Smooth muscle cell (in vitro differentiated cells): ENCODE results near the gene RNF32. TPM values are rescaled to one million over a fixed set of nuclear protein-coding genes. Genes with fewer than 3 reads are reported as not detected.
"Not testable (repeated sequence)": the region's sequence is repeated elsewhere in the genome, so short reads cannot be mapped to it uniquely, and the experiment has no call there.

Source experiments
- DNase-seq: peaks from one replicate; lab custom pipeline; 2025; ENCODE audit not compliant: unreplicated experiment; lab: John Stamatoyannopoulos, UW
- H2AFZ ChIP-seq: fragments of 200-600 bp; sonication (generic); 2 replicates; pipeline ENCODE4 v1.6.0; 2016; ENCODE audit warnings: antibody characterized with exemption, low read depth, mild to moderate bottlenecking
- H3F3A ChIP-seq: fragments of 200-600 bp; sonication (generic); 2 replicates; pipeline ENCODE4 v1.6.0; 2017; ENCODE audit warnings: antibody characterized with exemption, low read depth
- H3K27ac ChIP-seq: fragments of 200-600 bp; sonication (generic); 2 replicates; pipeline ENCODE4 v1.5.1; 2016; ENCODE audit warnings: low read depth, mild to moderate bottlenecking
- H3K27me3 ChIP-seq: fragments of 200-600 bp; sonication (generic); 2 replicates; pipeline ENCODE4 v1.6.1; 2016; ENCODE audit warnings: low read depth, mild to moderate bottlenecking
- H3K36me3 ChIP-seq: fragments of 200-600 bp; sonication (generic); 2 replicates; pipeline ENCODE4 v1.5.1; 2016; ENCODE audit warnings: low read depth
- H3K4me1 ChIP-seq: fragments of 200-600 bp; sonication (generic); 2 replicates; pipeline ENCODE4 v1.5.1; 2016; ENCODE audit warnings: low read depth
- H3K4me2 ChIP-seq: fragments of 200-600 bp; sonication (generic); 2 replicates; pipeline ENCODE4 v1.6.0; 2016; ENCODE audit warnings: mild to moderate bottlenecking
- H3K4me3 ChIP-seq: fragments of 200-600 bp; sonication (generic); 2 replicates; pipeline ENCODE4 v1.5.1; 2016; ENCODE audit warnings: mild to moderate bottlenecking
- H3K79me2 ChIP-seq: fragments of 200-600 bp; sonication (generic); 2 replicates; pipeline ENCODE4 v1.6.0; 2016; ENCODE audit warnings: low read depth, mild to moderate bottlenecking
- H3K9ac ChIP-seq: fragments of 200-600 bp; sonication (generic); 2 replicates; pipeline ENCODE4 v1.6.0; 2016; ENCODE audit warnings: low read depth
- H3K9me3 ChIP-seq: fragments of 200-600 bp; sonication (generic); replicated peaks from 2 replicates; pipeline ENCODE4 v1.5.1; 2016; ENCODE audit warnings: low read depth
- H4K20me1 ChIP-seq: fragments of 200-600 bp; sonication (generic); 2 replicates; pipeline ENCODE4 v1.6.0; 2016; ENCODE audit warnings: low read depth
- CTCF ChIP-seq: fragments of 200-600 bp; sonication (generic); IDR thresholded peaks from 2 replicates; pipeline ENCODE4 v1.5.1; 2017; ENCODE audit warnings: borderline replicate concordance, mild to moderate bottlenecking, antibody characterized with exemption; ENCODE audit not compliant: insufficient read depth, poor library complexity, severe bottlenecking
- WGBS: methylation state at CpG from one replicate; pipeline ENCODE4 v1.1.7; 2016; ENCODE audit warnings: low lambda C conversion rate; 5-methylcytosine and 5-hydroxymethylcytosine counted together
- polyA plus RNA-seq: library from polyadenylated mRNA; unstranded; fragments of >200 nt; fragmentation: Nextera tagmentation; extraction: Ambion mirVana; gene quantifications from 2 replicates; pipeline ENCODE4 v1.2.1, GENCODE V29; 2016
- total RNA-seq: library from RNA; depleted of rRNA; stranded (reverse); fragments of >200 nt; gene quantifications from 2 replicates; pipeline ENCODE4 v1.2.3, GENCODE V29; 2014

Gene RNF32
- total and polyA plus RNA-seq, 2 experiments from 2014 or later, result 0.63 to 4.3 TPM

DNA sequence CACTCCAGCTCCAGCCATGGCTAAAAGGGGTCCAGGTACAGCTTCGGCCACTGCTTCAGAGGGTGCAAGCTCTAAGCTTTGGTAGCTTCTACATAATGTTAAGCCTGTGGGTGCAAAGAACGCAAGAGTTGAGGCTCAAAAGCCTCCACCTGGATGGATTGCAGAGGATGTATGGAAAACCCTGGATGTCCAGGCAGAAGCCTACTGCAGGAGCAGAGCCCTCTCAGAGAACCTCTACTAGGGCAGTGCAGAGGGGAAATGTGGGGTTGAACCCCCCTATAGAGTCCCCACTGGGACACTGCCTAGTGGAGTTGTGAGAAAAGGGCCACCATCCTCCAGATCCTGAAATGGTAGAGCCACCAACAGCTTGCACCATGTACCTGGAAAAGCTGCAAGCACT, 10.7 kb upstream of the RNF32 start:
- no peak for TF ChIP-seq CTCF
- Histone ChIP-seq H3K4me1 (no peaks in the 10 kb centered on the region), H3K9me3 (no peaks in the 10 kb centered on the region), H4K20me1 (no peaks in the 10 kb centered on the region), H3K4me3 (no peak overlapping the region), H3K9ac (no peak overlapping the region), H3K27ac (no peak overlapping the region), H3F3A (no peaks in the 10 kb centered on the region), H3K36me3 (no peaks in the 10 kb centered on the region), H3K4me2 (no peak overlapping the region), H3K27me3 (no peaks in the 10 kb centered on the region), H3K79me2 (no peaks in the 10 kb centered on the region), H2AFZ (no peak overlapping the region)
- WGBS, result 94% methylated on average over 2 of the region's 2 CpGs
- no peak for DNase-seq

GRCh38 chr7:156634117-156634516, 6.5 kb upstream of the RNF32 start:
- H3K4me2 ChIP-seq, result no peak overlapping the region
- 89% methylated on average over 3 of the region's 3 CpGs for WGBS
- H3K36me3 ChIP-seq, result no peaks in the 10 kb centered on the region
- no peaks in the 10 kb centered on the region for H3K4me1 ChIP-seq
- no peaks in the 10 kb centered on the region for H3F3A ChIP-seq
- H2AFZ ChIP-seq, result no peak overlapping the region
- peaks cover 10% of the 10 kb centered on the region for H3K79me2 ChIP-seq
- H3K27ac ChIP-seq, result no peak overlapping the region
- no peak overlapping the region for H3K4me3 ChIP-seq
- no peak for TF ChIP-seq CTCF
- H3K9ac ChIP-seq, result no peak overlapping the region
- no peaks in the 10 kb centered on the region for H4K20me1 ChIP-seq
- no peak for DNase-seq
- H3K9me3 ChIP-seq, result no peaks in the 10 kb centered on the region
- no peaks in the 10 kb centered on the region for H3K27me3 ChIP-seq

GRCh38 chr7:156635529-156636385, 4.8 kb upstream of the RNF32 start:
- H3K9ac ChIP-seq, result no peak overlapping the region
- no peaks in the 10 kb centered on the region for H3K9me3 ChIP-seq
- no peaks in the 10 kb centered on the region for H3F3A ChIP-seq
- no peaks in the 10 kb centered on the region for H4K20me1 ChIP-seq
- no peaks in the 10 kb centered on the region for H3K27me3 ChIP-seq
- H3K27ac ChIP-seq, result no peak overlapping the region
- no peak for TF ChIP-seq CTCF
- no peaks in the 10 kb centered on the region for H3K36me3 ChIP-seq
- no peak for DNase-seq
- no peak overlapping the region for H3K4me3 ChIP-seq
- WGBS, result 96% methylated on average over 7 of the region's 7 CpGs
- no peak overlapping the region for H2AFZ ChIP-seq
- H3K4me2 ChIP-seq, result no peak overlapping the region
- no peaks in the 10 kb centered on the region for H3K4me1 ChIP-seq
- peaks cover 10% of the 10 kb centered on the region for H3K79me2 ChIP-seq

- not testable (repeated sequence) for H3K9ac ChIP-seq, H3K27me3 ChIP-seq
- WGBS, result over 99% methylated on average over 7 of the region's 7 CpGs
Measured at GRCh38 chr7:156637093-156637492, 3.5 kb upstream of the RNF32 start.

More at GRCh38 chr7:156637093-156637492, 3.5 kb upstream of the RNF32 start:
- not testable (repeated sequence) for H3K4me3 ChIP-seq, H3K27ac ChIP-seq, H3F3A ChIP-seq, H2AFZ ChIP-seq, H3K36me3 ChIP-seq, H4K20me1 ChIP-seq, H3K4me1 ChIP-seq, DNase-seq, H3K4me2 ChIP-seq, H3K9me3 ChIP-seq, H3K79me2 ChIP-seq
